Mesothelial cell of epicardium (in vitro differentiated cells): Measurements from ENCODE around the gene COMMD3. TPM values are rescaled to one million over a fixed set of nuclear protein-coding genes. Genes with fewer than 3 reads are reported as not detected.
"Not testable (repeated sequence)": the region's sequence is repeated elsewhere in the genome, so short reads cannot be mapped to it uniquely, and the experiment has no call there.

Experiments
- DNase-seq, 2 experiments: peaks; one replicate each; pipeline ENCODE4 v3.0.0; 2021; ENCODE audit warnings: low spot score in 2 of 2; ENCODE audit not compliant: unreplicated experiment in 2 of 2
- H3K27ac Mint-ChIP-seq: 2 replicates; pipeline ENCODE4 v1.8.0; 2021; ENCODE audit warnings: mixed read lengths
- H3K27me3 Mint-ChIP-seq: 2 replicates; pipeline ENCODE4 v1.8.0; 2021; ENCODE audit warnings: low read depth, mixed read lengths
- H3K36me3 Mint-ChIP-seq: 2 replicates; pipeline ENCODE4 v1.8.0; 2021; ENCODE audit warnings: mixed read lengths
- H3K4me1 Mint-ChIP-seq: 2 replicates; pipeline ENCODE4 v1.8.0; 2021; ENCODE audit warnings: mixed read lengths
- H3K4me3 Mint-ChIP-seq: 2 replicates; pipeline ENCODE4 v1.8.0; 2021; ENCODE audit warnings: mild to moderate bottlenecking, moderate library complexity, mixed read lengths
- H3K9me3 Mint-ChIP-seq: 2 replicates; pipeline ENCODE4 v1.8.0; 2021; ENCODE audit warnings: mixed read lengths
- total RNA-seq: library from RNA; stranded (reverse); gene quantifications from 3 replicates; pipeline ENCODE4 v1.2.1, GENCODE V29; 2021
- TF ChIP-seq, protein P1 (sequence below): fragments of 200-600 bp; sonication (generic); IDR thresholded peaks from one replicate; pipeline ENCODE4 v1.5.0; 2021; ENCODE audit warnings: antibody characterized with exemption; ENCODE audit not compliant: unreplicated experiment

Gene COMMD3
- total RNA-seq, 1 donor from 2014 or later = 57.3 TPM

DNA sequence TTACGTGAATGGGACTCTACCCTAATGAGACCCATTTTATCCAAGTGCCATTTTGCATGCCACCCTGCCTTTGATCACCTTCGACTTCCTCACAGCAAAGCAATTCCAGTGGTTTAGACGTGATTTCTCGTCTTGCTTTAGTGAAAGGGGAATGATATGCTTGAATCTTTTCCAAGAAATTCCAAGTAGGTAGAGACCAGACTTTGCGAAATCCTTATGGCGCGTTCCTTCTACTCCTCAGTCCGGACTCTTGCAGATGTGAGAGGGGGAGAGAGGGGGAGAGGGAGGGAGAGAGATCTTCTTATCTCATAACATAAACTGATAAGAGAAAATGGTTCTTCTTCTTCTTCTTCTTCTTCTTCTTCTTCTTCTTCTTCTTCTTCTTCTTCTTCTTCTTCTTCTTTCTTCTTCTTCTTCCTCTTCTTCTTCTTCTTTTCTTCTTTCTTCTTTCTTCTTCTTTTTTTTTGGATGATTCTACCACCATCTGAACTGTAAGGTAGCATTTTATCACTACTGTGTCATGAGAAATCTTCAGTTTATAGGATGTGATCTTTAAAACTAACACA is 30.0 kb downstream of the COMMD3 start:
- Mint-ChIP-seq H3K9me3 (no peaks in the 10 kb centered on the region), H3K27me3 (peaks cover 78% of the 10 kb centered on the region), H3K4me3 (peak overlapping the region; percentile 52), H3K4me1 (peaks cover 8% of the 10 kb centered on the region), H3K36me3 (no peaks in the 10 kb centered on the region), H3K27ac (no peak overlapping the region)
- no peak for DNase-seq
- TF ChIP-seq, protein P1, sequence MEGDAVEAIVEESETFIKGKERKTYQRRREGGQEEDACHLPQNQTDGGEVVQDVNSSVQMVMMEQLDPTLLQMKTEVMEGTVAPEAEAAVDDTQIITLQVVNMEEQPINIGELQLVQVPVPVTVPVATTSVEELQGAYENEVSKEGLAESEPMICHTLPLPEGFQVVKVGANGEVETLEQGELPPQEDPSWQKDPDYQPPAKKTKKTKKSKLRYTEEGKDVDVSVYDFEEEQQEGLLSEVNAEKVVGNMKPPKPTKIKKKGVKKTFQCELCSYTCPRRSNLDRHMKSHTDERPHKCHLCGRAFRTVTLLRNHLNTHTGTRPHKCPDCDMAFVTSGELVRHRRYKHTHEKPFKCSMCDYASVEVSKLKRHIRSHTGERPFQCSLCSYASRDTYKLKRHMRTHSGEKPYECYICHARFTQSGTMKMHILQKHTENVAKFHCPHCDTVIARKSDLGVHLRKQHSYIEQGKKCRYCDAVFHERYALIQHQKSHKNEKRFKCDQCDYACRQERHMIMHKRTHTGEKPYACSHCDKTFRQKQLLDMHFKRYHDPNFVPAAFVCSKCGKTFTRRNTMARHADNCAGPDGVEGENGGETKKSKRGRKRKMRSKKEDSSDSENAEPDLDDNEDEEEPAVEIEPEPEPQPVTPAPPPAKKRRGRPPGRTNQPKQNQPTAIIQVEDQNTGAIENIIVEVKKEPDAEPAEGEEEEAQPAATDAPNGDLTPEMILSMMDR = no peak

DNA sequence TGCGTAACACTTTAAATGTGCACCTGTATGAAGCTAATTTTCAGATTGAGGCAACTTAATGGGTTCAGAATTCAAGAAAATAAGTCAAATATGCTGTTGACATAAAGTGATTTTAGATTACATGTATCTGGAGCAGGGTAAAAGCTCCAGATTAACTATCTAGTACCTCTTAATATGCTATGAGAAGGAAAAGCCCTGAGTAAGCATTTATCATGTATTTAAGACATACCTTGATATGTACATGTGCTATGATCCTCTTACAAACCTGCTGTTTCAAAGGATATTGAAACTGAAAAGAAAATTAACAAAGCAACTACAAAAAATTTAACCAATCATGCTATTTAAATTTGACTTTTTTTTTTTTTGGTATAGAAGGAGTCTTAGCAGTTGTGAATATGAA is 33.6 kb downstream of the COMMD3 start:
- peaks cover 12% of the 10 kb centered on the region for H3K4me1 Mint-ChIP-seq
- TF ChIP-seq, protein P1 = no peak
- no peaks in the 10 kb centered on the region for H3K36me3 Mint-ChIP-seq
- H3K4me3 Mint-ChIP-seq = no peak overlapping the region
- no peaks in the 10 kb centered on the region for H3K9me3 Mint-ChIP-seq
- H3K27me3 Mint-ChIP-seq = peaks cover 42% of the 10 kb centered on the region
- no peak overlapping the region for H3K27ac Mint-ChIP-seq
- no peak for DNase-seq

DNA sequence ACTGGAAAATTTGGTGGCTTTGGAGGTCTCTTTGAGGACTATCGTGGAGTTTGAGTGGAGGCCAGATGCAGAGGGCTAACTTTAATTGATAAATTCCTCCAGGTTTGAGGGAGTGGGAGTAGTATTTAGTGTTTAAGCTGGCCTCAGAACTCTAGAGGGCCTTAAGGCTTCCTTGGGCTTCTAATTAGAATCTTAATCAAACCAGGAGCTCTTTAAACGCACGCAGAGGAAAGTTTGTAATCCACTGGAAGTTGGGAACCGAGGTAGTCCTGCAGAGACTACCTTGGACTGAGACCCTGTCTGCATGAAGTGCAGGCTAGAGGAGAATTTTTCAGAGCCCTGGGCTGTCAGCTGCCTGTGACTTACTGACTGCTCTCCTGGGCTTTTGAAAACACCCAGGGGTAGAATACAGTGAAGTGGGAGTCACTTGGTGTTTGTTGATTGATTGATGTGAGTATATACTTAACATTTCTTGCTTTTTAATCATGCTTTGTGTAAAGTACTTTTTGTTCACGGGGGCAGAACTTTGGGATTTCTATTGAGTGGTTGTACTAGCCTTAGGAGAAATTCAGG is 35.0 kb downstream of the COMMD3 start:
- H3K27ac Mint-ChIP-seq = no peak overlapping the region
- DNase-seq = no peak
- peaks cover 8% of the 10 kb centered on the region for H3K4me1 Mint-ChIP-seq
- peaks cover 28% of the 10 kb centered on the region for H3K27me3 Mint-ChIP-seq
- no peaks in the 10 kb centered on the region for H3K9me3 Mint-ChIP-seq
- H3K36me3 Mint-ChIP-seq = no peaks in the 10 kb centered on the region
- TF ChIP-seq, protein P1 = no peak
- no peak overlapping the region for H3K4me3 Mint-ChIP-seq

DNA sequence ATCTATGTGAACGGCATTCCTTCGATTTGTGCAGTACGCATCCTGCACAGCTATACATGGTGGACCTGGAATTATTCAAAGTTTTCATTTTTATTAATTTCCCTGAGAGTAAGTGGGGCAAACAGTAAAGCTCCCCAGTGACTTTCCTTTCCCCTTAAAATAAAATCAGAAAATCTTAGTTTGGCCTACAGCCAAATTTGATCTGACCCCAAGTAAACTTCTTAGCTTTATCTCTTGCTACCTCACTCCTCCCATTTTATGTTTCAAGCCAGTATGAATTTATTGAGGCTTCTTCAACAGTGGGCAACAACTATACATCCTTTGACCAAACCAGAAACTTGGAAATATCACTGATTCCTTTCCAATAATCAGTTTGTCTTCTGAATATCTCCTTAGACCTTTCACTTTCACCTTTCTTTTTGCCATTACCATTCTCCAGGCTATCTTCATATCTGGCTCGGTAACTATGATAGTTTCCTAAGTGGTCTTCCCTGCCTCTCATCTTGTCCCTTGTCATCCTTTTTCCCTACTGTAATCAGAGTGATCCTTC is 40.2 kb downstream of the COMMD3 start:
- peaks cover 7% of the 10 kb centered on the region for H3K4me1 Mint-ChIP-seq
- TF ChIP-seq, protein P1 = no peak
- no peak for DNase-seq
- H3K9me3 Mint-ChIP-seq = no peaks in the 10 kb centered on the region
- no peak overlapping the region for H3K4me3 Mint-ChIP-seq
- no peaks in the 10 kb centered on the region for H3K27me3 Mint-ChIP-seq
- no peaks in the 10 kb centered on the region for H3K36me3 Mint-ChIP-seq
- H3K27ac Mint-ChIP-seq = no peak overlapping the region

DNA sequence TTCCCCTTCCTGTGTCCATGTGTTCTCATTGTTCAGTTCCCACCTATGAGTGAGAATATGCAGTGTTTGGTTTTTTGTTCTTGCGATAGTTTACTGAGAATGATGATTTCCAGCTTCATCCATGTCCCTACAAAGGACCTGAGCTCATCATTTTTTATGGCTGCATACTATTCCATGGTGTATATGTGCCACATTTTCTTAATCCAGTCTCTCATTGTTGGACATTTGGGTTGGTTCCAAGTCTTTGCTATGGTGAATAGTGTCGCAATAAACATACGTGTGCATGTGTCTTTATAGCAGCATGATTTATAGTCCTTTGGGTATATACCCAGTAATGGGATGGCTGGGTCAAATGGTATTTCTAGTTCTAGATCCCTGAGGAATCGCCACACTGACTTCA is 41.6 kb downstream of the COMMD3 start:
- not testable (repeated sequence) for H3K36me3 Mint-ChIP-seq, H3K27ac Mint-ChIP-seq, H3K4me3 Mint-ChIP-seq, H3K4me1 Mint-ChIP-seq, H3K9me3 Mint-ChIP-seq, DNase-seq, H3K27me3 Mint-ChIP-seq

DNA sequence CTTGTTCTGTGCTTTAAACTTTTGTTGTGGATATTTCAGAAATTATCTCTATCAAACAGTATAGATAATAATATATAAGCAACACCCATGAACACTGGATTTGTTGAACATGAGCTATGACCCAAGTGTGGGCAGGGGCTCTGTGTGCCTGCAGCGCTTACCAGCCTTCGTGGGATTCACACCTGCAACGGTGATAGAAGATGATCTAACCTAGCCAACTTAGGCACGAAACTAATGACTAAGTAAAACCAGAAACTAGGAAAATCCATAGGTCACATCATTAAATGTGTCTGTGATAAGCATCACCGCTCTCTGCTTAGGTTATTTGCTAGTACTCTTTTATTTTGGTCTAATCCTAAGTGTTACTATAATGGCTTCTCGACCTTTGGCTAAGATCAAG is 47.1 kb downstream of the COMMD3 start:
- Mint-ChIP-seq H3K36me3 (no peaks in the 10 kb centered on the region), H3K4me3 (no peak overlapping the region), H3K4me1 (peaks cover 4% of the 10 kb centered on the region), H3K9me3 (no peaks in the 10 kb centered on the region), H3K27ac (no peak overlapping the region), H3K27me3 (no peaks in the 10 kb centered on the region)
- TF ChIP-seq, protein P1 = no peak
- no peak for DNase-seq
